Endothelial cell of umbilical vein (primary cell): ENCODE measurements around the gene WASF3. TPM values are rescaled to one million over a fixed set of nuclear protein-coding genes. Genes with fewer than 3 reads are reported as not detected.

Source experiments
- BruUV-seq: library from RNA; stranded (reverse); fragments of 400-500 nt; replicated peaks from 2 replicates; lab custom pipeline; 2021; lab: Mats Ljungman, UMichigan
- CTCF ChIA-PET: fragments of 300-600, 350-600 bp; sonication (Branson Sonifier 250); formaldehyde crosslinking; loops from one replicate; lab custom pipeline; 2021; ENCODE audit warnings: antibody characterized with exemption, inconsistent platforms; lab: Charles Lee
- POLR2A ChIA-PET: fragments of 300-600, 350-600 bp; sonication (Branson Sonifier 250); formaldehyde crosslinking; loops from one replicate; lab custom pipeline; 2021; ENCODE audit warnings: antibody characterized with exemption, inconsistent platforms; lab: Charles Lee
- DNase-seq: peaks from one replicate; pipeline ENCODE4 v3.0.0-alpha.2; 2011; ENCODE audit warnings: low read depth, low spot score
- FAIRE-seq: peaks from 2 replicates; lab custom pipeline; 2011; peaks lifted over from hg19 to GRCh38; lab: Jason Lieb, UNC
- H2AFZ ChIP-seq: 2 replicates; pipeline ENCODE4 v1.6.0; 2012; ENCODE audit warnings: low read depth, low read length, control low read depth, inconsistent platforms
- H3K27ac ChIP-seq: 2 replicates; pipeline ENCODE4 v1.5.1; 2011; ENCODE audit warnings: low read depth, mild to moderate bottlenecking, control low read depth, low read length, moderate library complexity; ENCODE audit not compliant: insufficient read depth
- H3K27me3 ChIP-seq, 2 experiments: 2 replicates each; pipeline versions ENCODE4 v1.6.0 to v1.6.1; 2011; ENCODE audit warnings: low read length in 2 of 2, mixed read lengths in 1 of 2; ENCODE audit not compliant: control insufficient read depth in 2 of 2, insufficient read depth in 2 of 2
- H3K36me3 ChIP-seq, 2 experiments: 2 replicates in 1 of 2; 3 replicates in 1 of 2; pipeline ENCODE4 v1.5.1; 2011; ENCODE audit warnings: low read length in 2 of 2, mild to moderate bottlenecking in 1 of 2, moderate library complexity in 1 of 2; ENCODE audit not compliant: control insufficient read depth in 2 of 2, insufficient read depth in 2 of 2; ENCODE audit errors: extremely low read depth in 1 of 2
- H3K4me1 ChIP-seq: 3 replicates; pipeline ENCODE4 v1.5.1; 2011; ENCODE audit warnings: mild to moderate bottlenecking, low read length; ENCODE audit not compliant: control insufficient read depth, insufficient read depth; ENCODE audit errors: extremely low read depth
- H3K4me2 ChIP-seq: 2 replicates; pipeline ENCODE4 v1.6.1; 2011; ENCODE audit warnings: low read length, control low read depth, mixed read lengths; ENCODE audit not compliant: insufficient read depth
- H3K4me3 ChIP-seq, 3 experiments: fragments of 200-600 bp in 1 of 3; sonication (generic), shearing (Covaris generic) in 1 of 3; replicated peaks in 1 of 3; 2 replicates each; pipeline ENCODE4 v1.5.1; 2011 to 2016; ENCODE audit warnings: control low read depth in 3 of 3, low read length in 3 of 3, mild to moderate bottlenecking in 2 of 3, inconsistent platforms in 1 of 3, low read depth in 1 of 3, moderate library complexity in 1 of 3; ENCODE audit not compliant: insufficient read depth in 1 of 3
- H3K79me2 ChIP-seq: 2 replicates; pipeline ENCODE4 v1.6.0; 2012; ENCODE audit warnings: low read length, inconsistent platforms; ENCODE audit not compliant: control insufficient read depth, insufficient read depth
- H3K9ac ChIP-seq: replicated peaks from 2 replicates; pipeline ENCODE3; 2011; ENCODE audit warnings: low read length, control low read depth; ENCODE audit not compliant: insufficient read depth; ENCODE audit errors: extremely low read depth
- H3K9me1 ChIP-seq: replicated peaks from 3 replicates; pipeline ENCODE4 v1.6.0; 2011; ENCODE audit warnings: mild to moderate bottlenecking, low read length; ENCODE audit not compliant: control insufficient read depth, insufficient read depth; ENCODE audit errors: extremely low read depth
- H3K9me3 ChIP-seq: replicated peaks from 2 replicates; pipeline ENCODE4 v1.5.1; 2012; ENCODE audit warnings: low read length, inconsistent platforms; ENCODE audit not compliant: control insufficient read depth, insufficient read depth
- H4K20me1 ChIP-seq: replicated peaks from 2 replicates; pipeline ENCODE3; 2011; ENCODE audit warnings: mild to moderate bottlenecking, low read length; ENCODE audit not compliant: control insufficient read depth, insufficient read depth; ENCODE audit errors: extremely low read depth
- EZH2 ChIP-seq: IDR thresholded peaks from 2 replicates; pipeline ENCODE4 v1.6.1; 2012; ENCODE audit warnings: borderline replicate concordance, low read depth, mild to moderate bottlenecking, moderate library complexity, low read length, inconsistent platforms; ENCODE audit not compliant: severe bottlenecking
- FOS ChIP-seq: IDR thresholded peaks from 2 replicates; pipeline ENCODE4 v1.6.1; 2011; ENCODE audit warnings: mild to moderate bottlenecking, low read length, moderate library complexity, borderline replicate concordance; ENCODE audit not compliant: insufficient read depth
- GATA2 ChIP-seq: IDR thresholded peaks from 2 replicates; pipeline ENCODE4 v1.7.0; 2011; ENCODE audit warnings: low read depth, mild to moderate bottlenecking, moderate library complexity, mixed read lengths, low read length; ENCODE audit not compliant: insufficient read length, insufficient read depth
- JUN ChIP-seq: IDR thresholded peaks from 2 replicates; pipeline ENCODE4 v1.6.1; 2011; ENCODE audit warnings: borderline replicate concordance, low read depth; ENCODE audit not compliant: insufficient read length, insufficient read depth
- MYC ChIP-seq: IDR thresholded peaks from one replicate; pipeline ENCODE4 v1.6.1; 2011; ENCODE audit warnings: mild to moderate bottlenecking, low read depth, low read length
- POLR2A ChIP-seq: IDR thresholded peaks from 2 replicates; pipeline ENCODE4 v1.6.1; 2012; ENCODE audit warnings: low read depth, mild to moderate bottlenecking, control low read depth, low read length
- POLR2AphosphoS5 ChIP-seq: IDR thresholded peaks from 2 replicates; pipeline ENCODE4 v1.6.1; 2012; ENCODE audit warnings: low read depth, mild to moderate bottlenecking, control low read depth, low read length, moderate library complexity; ENCODE audit not compliant: insufficient read depth
- dilution Hi-C: fragments of 300-500 bp; cut with MboI; formaldehyde crosslinking; loops from one replicate; pipeline ENCODE4 v1.15.0; 2019; ENCODE audit warnings: low sequenced_read_pairs; ENCODE audit not compliant: extremely low pct_ligation_motif_present
- intact Hi-C: fragments of 100-400 bp; cut with micrococcal nuclease; formaldehyde crosslinking; loops from one replicate; pipeline ENCODE4 v1.10.0; 2022
- polyA plus RNA-seq, 4 experiments: library from polyadenylated mRNA; depleted of rRNA in 3 of 4; stranded (reverse) in 3 of 4; unstranded in 1 of 4; fragments of >200 nt; gene quantifications; 2 replicates each; pipeline versions ENCODE4 v1.2.1 to v1.2.3, GENCODE V29; 2011 to 2012; ENCODE audit warnings: missing spikeins in 1 of 4
- total RNA-seq: library from RNA; stranded (reverse); gene quantifications from 2 replicates; pipeline ENCODE4 v1.2.3, GENCODE V29; 2021
- TF ChIP-seq, protein P1 (sequence below): IDR thresholded peaks from 2 replicates; pipeline ENCODE4 v1.6.1; 2011; ENCODE audit not compliant: insufficient read depth, insufficient read length
- TF ChIP-seq, protein P2 (sequence below), 2 donors: IDR thresholded peaks; 1 replicate in 1 of 2; 2 replicates in 1 of 2; pipeline ENCODE4 v1.5.1; 2011; ENCODE audit warnings: low read length in 2 of 2, mild to moderate bottlenecking in 2 of 2, moderate library complexity in 2 of 2, control low read depth in 1 of 2, inconsistent platforms in 1 of 2, low read depth in 1 of 2; ENCODE audit not compliant: insufficient read depth in 1 of 2; ENCODE audit errors: extremely low read depth in 1 of 2

Gene WASF3
- total and polyA plus RNA-seq, 2 donors (not counting 3 experiments of a cell fraction or from before 2014, with no cell fraction given): 18.5 to 32.4 TPM

DNA sequence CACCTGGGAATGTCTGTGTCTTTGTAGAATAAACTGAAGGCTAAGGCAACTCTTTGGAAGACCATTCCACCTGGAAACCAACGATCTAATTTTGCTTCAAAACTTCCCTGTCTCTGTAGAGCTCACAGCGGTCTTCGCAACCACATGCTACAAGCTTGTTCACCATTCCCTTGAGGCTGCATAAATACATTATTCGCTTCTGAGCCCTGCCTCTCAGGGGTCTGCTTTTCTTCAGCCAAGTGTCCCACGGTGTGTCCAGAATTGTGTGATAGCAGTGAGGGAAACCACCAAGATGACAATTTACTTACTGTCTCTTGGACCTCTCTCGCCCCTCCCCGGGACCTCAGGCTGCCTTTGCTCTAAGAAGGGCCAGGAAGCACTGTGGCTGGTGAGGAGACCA, 152.0 kb downstream of the WASF3 start:
- POLR2A ChIA-PET: no interaction called here
- Histone ChIP-seq H3K36me3 (no peaks in the 10 kb centered on the region), H3K4me1 (no peaks in the 10 kb centered on the region), H3K9me3 (no peaks in the 10 kb centered on the region), H2AFZ (no peak overlapping the region), H3K9me1 (no peaks in the 10 kb centered on the region), H3K79me2 (no peaks in the 10 kb centered on the region), H3K9ac (no peak overlapping the region), H4K20me1 (no peaks in the 10 kb centered on the region), H3K27me3 (peaks cover 0 to 4% of the 10 kb centered on the region in 2 experiments), H3K4me2 (no peak overlapping the region), H3K4me3 (no peak overlapping the region), H3K27ac (no peak overlapping the region)
- no peak for FAIRE-seq
- CTCF ChIA-PET: interaction anchor here (3.1 to 5.8 kb wide), 2 partner anchors 11 to 163 kb away, joined by 18 to 47 read pairs; no protein-coding TSS in a partner anchor
- TF ChIP-seq, protein P1, sequence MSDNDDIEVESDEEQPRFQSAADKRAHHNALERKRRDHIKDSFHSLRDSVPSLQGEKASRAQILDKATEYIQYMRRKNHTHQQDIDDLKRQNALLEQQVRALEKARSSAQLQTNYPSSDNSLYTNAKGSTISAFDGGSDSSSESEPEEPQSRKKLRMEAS: no peak
- TF ChIP-seq POLR2AphosphoS5: no peak
- TF ChIP-seq, protein P2, sequence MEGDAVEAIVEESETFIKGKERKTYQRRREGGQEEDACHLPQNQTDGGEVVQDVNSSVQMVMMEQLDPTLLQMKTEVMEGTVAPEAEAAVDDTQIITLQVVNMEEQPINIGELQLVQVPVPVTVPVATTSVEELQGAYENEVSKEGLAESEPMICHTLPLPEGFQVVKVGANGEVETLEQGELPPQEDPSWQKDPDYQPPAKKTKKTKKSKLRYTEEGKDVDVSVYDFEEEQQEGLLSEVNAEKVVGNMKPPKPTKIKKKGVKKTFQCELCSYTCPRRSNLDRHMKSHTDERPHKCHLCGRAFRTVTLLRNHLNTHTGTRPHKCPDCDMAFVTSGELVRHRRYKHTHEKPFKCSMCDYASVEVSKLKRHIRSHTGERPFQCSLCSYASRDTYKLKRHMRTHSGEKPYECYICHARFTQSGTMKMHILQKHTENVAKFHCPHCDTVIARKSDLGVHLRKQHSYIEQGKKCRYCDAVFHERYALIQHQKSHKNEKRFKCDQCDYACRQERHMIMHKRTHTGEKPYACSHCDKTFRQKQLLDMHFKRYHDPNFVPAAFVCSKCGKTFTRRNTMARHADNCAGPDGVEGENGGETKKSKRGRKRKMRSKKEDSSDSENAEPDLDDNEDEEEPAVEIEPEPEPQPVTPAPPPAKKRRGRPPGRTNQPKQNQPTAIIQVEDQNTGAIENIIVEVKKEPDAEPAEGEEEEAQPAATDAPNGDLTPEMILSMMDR (IDR thresholded peaks at IDR 0.05; ENCODE audit: extremely low read depth in 1 of 2, insufficient read depth in 1 of 2, low read depth in 1 of 2, low read length in 2 of 2): no peak
- TF ChIP-seq EZH2: no peak
- no peak for TF ChIP-seq GATA2
- TF ChIP-seq JUN: no peak
- TF ChIP-seq MYC: no peak
- no peak for TF ChIP-seq POLR2A
- no peak for TF ChIP-seq FOS
- no TSS peak for BruUV-seq
- DNase-seq: no peak
- intact Hi-C loops (no loop called here), dilution Hi-C loops (no loop called here)
